GM19438 (cell line): Measurements from ENCODE around the gene THSD7A.

ENCODE experiments used
- ATAC-seq: cut with Tn5 transposase; IDR thresholded peaks from one replicate; pipeline ENCODE4 v1.9.1; 2021; ENCODE audit warnings: low read depth; ENCODE audit not compliant: unreplicated experiment

Gene THSD7A

DNA sequence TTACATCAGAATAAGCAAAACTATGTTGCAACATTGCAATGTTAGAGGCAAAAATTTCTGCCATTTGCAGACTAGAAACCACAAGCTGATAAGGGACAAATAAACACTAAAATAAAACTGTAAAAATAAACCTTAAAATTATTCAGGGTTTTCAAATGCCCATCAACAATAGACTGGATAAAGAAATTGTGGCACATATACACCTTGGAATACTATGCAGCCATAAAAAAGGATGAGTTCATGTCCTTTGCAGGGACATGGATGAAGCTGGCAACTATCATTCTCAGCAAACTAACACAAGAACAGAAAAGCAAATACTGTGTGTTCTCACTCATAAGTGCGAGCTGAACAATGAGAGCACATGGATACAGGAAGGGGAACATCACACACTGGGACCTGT, 473.4 kb downstream of the THSD7A start:
- ATAC-seq = no peak

DNA sequence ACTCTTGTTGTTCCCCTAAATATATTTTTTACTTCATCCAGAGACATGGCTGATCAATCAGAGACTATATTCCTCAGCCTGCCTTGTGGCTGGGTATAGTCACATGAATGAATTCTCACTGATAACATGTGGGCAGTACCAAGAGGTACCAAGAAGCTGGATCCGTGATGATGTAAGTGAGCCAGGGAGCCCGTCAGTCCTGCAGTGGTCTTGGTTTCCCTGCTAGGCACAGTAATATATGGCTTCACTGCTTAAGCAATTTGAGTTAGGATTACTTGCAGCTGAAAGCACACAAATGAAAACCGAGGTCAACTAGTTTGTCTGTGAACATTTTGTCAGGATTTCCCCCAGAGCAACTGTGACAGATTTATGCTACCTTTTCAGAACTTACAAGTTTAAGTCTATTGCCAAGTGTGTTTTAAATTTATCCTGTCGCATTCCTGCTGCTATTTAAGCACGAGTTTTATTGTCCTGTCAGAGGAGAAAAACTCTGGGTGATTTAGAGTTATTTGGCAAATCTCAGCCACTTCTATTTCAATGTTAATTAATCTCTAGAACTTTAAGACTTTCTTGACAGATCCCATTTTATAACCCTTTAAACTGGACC, 476.5 kb downstream of the THSD7A start:
- ATAC-seq = no peak

DNA sequence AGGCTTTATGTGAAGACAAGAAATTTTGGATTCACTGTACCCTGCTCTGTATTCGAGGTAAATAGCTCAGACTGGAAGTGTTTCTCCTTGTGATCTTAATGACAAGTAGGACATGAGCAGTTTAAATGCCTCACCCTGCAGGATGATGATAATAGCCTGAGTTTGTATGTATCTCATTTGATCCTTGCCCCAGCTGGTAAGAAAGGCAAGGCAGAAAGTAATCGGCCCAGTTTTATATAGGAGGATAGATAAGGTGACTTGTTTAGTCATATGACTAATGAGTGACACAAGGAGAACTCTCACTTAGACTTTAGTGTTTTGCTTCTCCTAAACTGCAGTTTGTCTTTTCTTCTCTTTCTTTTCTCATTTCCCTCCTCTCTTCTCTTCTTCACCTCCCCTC, 485.7 kb downstream of the THSD7A start:
- ATAC-seq = no peak

DNA sequence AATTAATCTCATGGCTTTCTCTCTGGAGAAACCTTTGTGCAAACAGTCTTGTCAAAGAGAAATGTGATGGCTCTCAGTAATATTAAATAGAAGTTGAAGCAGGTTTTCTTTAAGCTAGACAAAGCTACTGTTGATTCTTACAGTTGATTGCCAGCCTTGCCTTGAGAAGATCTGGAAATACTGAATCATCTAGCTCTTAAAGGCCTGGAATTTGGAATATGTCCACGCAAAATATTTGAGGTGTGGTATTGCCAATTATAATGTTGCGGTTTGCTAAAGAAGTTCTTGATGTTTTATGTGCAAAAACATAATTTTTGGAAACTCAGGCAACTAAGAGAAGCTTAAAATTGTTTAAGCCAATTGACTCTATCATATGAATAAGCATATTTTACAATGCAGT, 486.4 kb downstream of the THSD7A start:
- ATAC-seq = no peak

DNA sequence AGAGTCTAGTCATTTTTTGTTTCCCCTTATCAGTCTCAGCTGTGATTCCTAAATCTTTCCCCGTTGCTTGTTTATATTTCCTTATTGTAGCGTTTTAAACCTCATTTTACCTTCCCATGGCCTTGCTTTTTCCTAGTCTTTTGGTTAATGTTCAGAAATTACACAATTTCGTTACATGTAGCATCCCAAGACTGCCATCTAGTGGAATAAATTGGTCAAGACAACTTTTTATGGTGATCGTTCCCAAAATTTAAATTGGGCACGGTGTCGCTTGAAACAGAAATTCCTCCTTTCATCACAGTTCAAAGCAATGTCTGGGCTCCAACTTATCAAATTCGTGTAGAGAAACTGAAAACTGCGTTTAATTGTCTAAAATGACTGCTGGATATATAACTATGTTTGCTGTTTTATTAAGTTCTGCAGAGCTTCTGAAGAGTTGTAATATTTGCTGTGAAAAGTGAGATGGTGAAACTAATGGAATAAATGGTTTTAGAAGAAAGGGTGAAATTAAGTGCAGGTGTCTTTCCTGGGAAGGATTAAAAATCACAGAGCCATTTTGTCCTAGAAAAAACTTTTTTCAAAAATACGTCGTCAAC, 488.1 kb downstream of the THSD7A start:
- no peak for ATAC-seq

DNA sequence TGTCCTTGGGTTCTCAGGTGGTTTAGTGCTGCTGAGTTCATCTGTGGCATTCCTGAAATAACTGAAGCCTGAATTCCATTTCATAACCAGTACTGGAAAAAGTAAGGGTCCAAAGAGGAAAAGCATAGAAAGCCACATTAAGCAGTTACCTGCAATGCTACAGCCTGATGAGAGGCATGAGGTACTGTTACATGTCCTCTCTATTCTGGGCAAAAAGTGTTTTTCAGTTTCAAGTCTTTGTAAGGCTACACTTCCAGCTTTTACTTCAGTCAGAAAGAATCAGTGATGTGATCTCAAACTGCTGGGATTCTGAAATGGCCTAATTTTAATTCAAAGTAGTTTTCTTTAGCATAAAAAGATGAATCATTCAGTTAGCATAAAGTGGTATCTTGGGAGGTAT, 488.9 kb downstream of the THSD7A start:
- ATAC-seq = peak; percentile 53

DNA sequence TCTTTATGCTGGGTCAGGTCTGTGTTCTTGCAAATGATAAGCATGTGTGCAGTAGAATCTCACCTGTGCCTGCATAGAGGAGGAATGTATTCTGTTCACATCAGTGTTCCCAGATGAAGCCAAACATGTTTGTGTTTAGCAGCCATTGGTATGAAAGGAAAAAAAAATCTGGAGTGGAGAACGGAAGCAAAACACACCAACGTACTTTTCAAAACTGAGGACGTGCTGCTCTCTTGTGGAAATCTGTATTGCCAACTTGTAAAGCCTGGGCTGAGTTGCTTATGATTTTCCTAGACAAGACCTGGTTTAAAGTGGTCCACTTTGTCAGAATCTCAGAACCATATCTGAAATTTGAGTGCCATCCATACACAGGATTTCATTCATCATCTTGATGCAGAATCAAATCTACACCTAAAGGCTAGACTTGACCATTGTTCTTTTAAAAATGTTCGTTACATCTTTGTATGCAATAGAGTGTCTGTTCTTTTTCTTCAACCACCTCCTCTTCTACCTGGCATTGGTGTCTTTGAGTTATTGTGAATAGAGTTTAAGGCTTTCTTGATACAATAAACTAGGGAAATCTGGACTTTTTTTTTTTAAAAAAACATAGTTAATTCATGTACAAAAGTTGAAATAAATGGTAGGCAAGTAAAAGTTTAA, 490.6 kb downstream of the THSD7A start:
- no peak for ATAC-seq

DNA sequence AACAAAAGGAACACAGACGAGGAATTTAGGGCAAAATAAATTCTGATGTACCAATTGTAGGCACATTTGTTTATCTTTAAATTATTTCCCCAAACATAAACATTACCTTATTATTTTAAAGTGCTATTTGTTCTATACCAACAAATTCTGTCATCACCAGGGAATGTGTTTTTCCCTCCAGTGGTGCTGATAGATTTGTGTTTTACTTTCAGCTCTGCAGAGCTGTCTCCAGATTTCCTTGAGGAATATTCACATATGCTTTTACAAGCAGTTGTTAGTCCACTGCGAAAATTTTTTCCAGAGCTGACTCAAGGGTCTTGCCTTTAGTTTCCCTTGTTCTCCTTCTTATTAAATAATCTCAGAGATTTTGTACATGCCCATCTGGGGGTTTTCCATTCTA, 495.6 kb downstream of the THSD7A start:
- ATAC-seq = no peak

DNA sequence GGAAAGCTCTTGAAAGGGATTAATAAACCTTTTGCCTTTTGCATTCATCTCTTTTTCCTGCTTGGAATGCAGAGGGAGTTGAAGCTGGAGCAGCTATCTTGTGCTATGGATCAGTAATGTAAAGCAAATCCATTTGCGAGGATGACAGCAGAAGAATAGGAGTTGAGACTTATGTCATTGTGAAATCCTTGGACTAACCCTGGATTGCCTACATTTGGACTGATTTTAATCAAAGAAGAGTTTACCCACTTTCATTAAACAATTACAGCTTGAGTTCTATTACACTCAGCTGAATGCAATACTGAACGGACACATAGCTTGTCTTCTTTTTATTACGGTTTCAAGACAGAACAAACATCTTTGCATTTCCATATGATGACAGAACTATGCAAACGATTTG, 496.1 kb downstream of the THSD7A start:
- ATAC-seq = no peak

DNA sequence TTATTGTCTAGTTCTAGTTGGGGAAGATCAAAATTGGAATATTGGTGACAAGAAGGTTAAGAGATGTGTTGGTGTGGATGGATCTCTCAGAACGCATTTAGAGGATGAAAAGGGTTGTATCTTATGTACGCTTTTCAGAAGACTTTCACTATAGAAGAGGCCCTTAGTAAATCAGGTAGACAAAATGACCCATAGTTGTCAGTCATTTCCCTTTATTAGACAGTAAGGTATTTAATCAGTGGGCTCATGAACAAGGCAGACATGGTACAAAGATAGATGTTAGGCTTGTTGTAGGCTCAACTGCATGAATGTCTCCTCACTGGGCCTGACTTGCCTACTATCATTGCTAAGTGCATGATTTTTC, 499.2 kb downstream of the THSD7A start:
- ATAC-seq = peak; percentile 49

DNA sequence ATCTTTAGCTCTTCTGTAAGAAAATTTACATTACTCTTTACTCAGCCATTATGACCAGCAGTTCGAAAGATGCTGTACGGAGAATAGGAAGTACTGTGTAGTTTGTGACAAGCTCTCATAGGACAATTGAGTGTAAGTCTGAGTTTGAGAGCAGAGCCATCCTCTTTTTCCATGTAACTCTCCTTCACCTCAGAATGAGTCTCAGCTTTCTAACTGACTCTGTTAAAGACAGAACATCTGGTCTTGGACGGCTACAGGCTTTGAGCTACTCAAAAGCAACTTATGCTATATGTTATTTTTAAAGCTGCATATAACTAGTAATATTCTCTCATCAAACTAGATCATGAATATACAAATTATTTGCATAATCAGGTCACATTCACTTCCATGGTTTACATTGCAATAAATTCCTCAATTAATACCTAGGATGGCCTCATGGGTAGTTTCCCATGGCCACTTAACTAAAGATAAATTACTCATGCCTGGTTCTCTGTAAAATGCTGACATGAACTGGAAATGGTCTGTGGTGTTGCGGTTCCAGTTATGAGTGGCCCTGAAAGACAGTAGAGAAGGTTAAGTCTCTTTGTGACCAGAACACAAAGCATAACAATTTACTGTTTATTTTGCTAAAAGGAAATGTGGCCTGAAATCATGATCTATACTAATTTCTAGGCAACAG, 499.7 kb downstream of the THSD7A start:
- peak; percentile 87 for ATAC-seq

DNA sequence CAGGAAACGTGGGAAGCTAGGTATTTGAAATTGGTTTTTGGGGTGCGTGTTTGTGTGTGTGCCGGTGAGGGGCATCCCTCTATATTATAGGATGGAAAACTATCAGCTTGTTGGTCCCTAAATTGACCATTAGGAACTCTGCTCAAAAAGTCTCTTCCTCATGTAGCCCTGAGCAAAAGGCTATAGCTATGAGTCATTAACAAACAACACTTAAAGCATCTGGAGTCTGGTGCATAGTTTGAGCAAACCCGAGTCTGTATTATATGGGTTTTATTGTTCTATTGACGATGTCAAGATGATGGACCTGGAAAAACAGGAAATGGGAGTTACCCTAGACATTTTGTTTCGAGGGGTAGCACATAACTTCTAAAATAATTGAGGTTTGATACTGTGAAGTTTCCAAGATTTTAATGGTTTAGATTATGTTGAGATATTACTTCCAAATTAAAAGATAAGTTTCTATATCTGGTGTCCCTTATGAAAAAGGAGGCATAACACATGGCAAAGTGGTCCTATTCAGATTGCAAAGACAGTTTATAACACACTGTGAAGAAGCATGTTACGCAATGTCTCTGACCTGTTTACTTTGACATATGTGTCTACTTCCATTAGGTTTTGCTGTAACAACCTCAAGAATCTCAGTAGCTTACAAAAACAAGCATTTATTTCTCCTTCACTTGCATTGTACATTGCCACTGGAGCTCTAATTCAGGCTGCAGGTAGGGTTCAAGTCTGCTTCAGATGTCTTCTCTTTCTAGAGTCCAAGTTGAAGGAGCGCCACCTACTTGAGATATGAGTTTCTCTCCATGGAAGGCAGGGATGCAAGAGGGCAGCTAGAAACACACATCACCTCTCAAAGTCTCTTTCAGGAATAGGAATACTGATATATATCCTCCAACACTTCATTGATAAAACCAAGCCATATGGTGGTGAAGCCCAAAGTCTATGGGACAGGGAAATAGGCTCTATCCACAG, 500.6 kb downstream of the THSD7A start:
- no peak for ATAC-seq

DNA sequence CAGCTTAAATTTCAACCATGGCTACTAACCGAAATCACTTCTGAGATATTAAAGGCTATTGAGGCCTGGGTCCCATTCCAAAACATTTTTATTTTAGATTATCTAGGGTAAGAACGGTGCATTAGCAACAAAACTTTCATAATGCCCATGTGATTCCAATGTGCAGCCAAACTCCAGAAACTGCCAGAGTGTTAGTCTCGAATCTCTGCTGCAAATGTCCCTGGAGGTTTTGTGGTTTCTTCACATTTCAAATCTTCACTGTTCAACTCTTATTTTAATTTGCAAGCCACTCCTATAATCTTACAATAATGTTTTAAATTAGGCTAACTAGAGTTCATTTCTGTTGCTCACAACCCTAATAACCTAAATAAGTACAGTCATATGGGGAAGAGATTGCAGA, 501.3 kb downstream of the THSD7A start:
- ATAC-seq = no peak

DNA sequence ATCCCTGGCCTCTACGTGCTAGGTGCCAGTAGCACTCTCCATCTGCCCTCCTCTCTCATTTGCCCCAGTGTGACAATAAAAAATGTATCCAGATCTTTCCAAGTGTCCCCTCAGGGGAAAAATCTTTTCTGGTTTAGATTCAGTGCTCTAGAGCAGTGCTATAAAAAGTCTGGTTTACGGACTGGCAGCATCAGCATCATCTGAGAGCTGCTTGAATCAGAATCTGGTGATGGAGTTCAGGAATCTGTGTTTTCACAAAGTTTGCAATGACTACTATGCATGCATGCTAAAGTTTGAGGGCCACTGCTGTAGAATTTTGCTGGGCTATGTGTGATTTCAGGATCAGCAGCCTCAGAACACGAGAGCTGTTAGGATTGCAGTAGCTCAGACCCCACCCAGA, 501.8 kb downstream of the THSD7A start:
- ATAC-seq = no peak

DNA sequence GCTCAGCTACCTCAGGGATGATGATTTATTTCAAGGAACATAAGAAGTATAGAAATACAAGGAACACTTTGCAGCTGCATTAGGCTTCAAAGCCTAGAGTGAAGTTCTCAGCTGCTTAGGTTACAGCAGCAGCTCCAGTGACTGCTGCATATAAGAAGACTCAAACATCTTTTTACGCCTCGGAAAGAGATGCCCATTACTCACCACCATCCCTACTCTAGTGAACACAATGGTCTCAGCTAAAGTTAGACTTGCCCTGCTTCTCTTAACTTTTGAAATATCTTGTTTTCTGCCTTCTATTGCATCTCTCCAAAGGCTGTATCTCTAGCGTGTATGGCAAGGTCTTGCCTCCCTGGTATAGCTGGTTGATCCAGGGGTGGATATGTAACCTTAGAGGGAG, 502.4 kb downstream of the THSD7A start:
- no peak for ATAC-seq

DNA sequence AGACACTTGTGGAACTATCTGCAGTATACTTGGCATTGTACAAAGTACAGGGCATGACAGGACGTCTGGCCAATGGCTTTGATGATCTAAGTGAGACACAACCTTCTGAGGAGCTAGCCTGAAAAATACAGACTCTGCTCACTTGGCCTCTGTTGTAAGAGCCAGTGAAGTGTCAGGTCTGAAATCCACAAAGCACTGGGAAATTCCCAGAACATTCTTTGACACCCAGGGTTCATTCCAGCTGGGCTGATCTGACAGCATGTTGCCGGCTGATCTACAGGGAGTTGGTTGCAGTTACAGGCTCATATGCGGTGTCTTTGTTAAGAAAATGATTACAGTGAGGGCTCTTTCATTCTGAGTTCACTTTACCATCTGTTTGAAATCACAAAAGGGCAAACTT, 503.7 kb downstream of the THSD7A start:
- no peak for ATAC-seq

DNA sequence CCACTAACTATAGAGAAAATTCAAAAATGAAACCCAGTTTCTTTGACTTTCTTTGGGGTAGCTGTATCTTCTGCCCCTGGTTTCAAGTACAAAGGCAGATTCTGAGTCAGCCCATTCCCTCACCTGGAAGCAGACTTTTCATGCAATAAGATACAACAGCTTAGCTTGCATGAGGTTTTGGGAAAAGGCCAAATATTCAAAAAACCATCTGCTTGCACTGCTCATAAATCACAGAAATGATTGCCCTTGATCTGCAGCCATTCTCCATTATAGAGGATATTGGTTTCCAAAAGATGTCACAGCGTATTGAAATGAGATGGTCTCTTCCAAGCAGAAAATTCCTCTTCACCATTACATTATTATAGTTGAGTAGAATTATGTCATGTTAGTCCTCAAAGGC, 504.4 kb downstream of the THSD7A start:
- ATAC-seq = no peak
